OCI-LY3 (cell line): Measurements from ENCODE around the gene PLEK2.

Experiments
- H2AFZ ChIP-seq: fragments of 200-600, 300-600 bp; shearing (Covaris generic); 2 replicates; pipeline ENCODE4 v1.6.0; 2014; ENCODE audit warnings: antibody characterized with exemption, low read depth, low read length
- H3K27ac ChIP-seq: fragments of 200-600, 300-600 bp; sonication (generic); 2 replicates; pipeline ENCODE4 v1.5.1; 2014; ENCODE audit warnings: mild to moderate bottlenecking, low read length, moderate library complexity, mixed read lengths
- H3K27me3 ChIP-seq: fragments of 200-600, 300-600 bp; sonication (generic); 2 replicates; pipeline ENCODE4 v1.6.1; 2014; ENCODE audit warnings: low read depth, low read length, mixed read lengths
- H3K36me3 ChIP-seq: fragments of 200-600, 300-600 bp; sonication (generic); replicated peaks from 2 replicates; pipeline ENCODE3; 2014; ENCODE audit warnings: low read depth, low read length, mixed read lengths
- H3K4me1 ChIP-seq: fragments of 300-600, 200-600 bp; sonication (generic); 2 replicates; pipeline ENCODE4 v1.6.1; 2014; ENCODE audit warnings: low read length, mixed read lengths
- H3K4me2 ChIP-seq: fragments of 200-600, 300-600 bp; sonication (generic); 2 replicates; pipeline ENCODE4 v1.6.1; 2014; ENCODE audit warnings: low read length, mixed read lengths
- H3K4me3 ChIP-seq: fragments of 300-600, 200-600 bp; sonication (generic); 2 replicates; pipeline ENCODE4 v1.5.1; 2014; ENCODE audit warnings: antibody characterized with exemption, mild to moderate bottlenecking, low read length, moderate library complexity
- H3K79me2 ChIP-seq: fragments of 300-600, 200-600 bp; shearing (Covaris generic); 2 replicates; pipeline ENCODE4 v1.6.1; 2014; ENCODE audit warnings: mild to moderate bottlenecking, low read length, mixed read lengths
- H3K9ac ChIP-seq: fragments of 300-600, 200-600 bp; shearing (Covaris generic); 2 replicates; pipeline ENCODE4 v1.6.0; 2014; ENCODE audit warnings: mild to moderate bottlenecking, low read length, moderate library complexity
- H3K9me3 ChIP-seq: fragments of 200-600, 300-600 bp; shearing (Covaris generic); 2 replicates; pipeline ENCODE4 v1.6.1; 2014; ENCODE audit warnings: low read length, mixed read lengths; ENCODE audit not compliant: insufficient read depth
- H4K20me1 ChIP-seq: fragments of 200-600, 300-600 bp; sonication (generic); 2 replicates; pipeline ENCODE4 v1.6.1; 2016; ENCODE audit warnings: low read length, mixed read lengths; ENCODE audit not compliant: insufficient read depth
- EZH2phosphoT487 ChIP-seq: fragments of 200-600 bp; shearing (Covaris generic); IDR thresholded peaks from 2 replicates; pipeline ENCODE4 v1.6.1; 2018; ENCODE audit warnings: antibody characterized with exemption, mixed run types, low read depth
- TF ChIP-seq, protein P1 (sequence below): fragments of 200-600, 300-600 bp; sonication (generic); IDR thresholded peaks from 2 replicates; pipeline ENCODE4 v1.5.1; 2014; ENCODE audit warnings: antibody characterized with exemption, low read length, low read depth

Gene PLEK2

DNA sequence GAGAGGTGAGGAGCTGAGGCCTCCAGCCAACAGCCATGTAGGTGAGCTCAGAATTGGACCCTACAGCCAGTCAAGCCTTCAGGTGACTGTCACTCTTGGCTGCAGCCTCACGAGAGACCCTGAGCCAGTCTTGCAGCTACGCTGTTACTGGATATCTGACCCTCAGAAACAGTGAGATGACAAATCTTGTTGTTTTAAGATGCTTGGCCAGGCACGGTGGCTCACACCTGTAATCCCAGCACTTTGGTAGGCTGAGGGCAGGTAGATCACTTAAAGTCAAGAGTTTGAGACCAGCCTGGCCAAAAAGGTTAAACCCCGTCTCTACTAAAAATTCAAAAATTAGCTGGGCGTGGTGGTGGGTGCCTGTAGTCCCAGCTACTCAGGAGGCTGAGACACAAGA lies 6.2 kb downstream of the PLEK2 start:
- TF ChIP-seq EZH2phosphoT487, result no peak

DNA sequence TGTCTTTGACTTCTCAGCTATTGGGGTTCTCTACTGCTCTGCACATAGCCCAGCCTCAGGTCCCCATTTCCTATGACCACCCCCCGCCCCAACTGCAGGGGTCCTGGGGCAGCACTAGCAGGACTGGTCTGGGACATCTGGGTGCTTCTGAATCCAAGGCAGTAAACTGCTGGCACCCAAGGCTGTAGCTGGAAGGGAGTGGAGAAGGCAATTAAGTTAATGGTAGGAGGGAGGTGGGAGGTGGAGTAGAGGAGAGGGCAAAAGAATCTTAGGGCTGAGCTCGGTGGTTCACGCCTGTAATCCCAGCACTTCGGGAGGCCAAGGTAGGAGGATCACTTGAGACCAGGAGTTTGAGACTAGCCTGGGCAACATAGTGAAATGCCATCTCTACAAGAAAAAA lies 11.5 kb downstream of the PLEK2 start:
- Histone ChIP-seq H3K4me1 (no peaks in the 10 kb centered on the region), H3K79me2 (no peaks in the 10 kb centered on the region), H3K4me3 (no peak overlapping the region), H3K9ac (no peak overlapping the region), H3K27ac (no peak overlapping the region), H3K9me3 (no peaks in the 10 kb centered on the region), H4K20me1 (no peaks in the 10 kb centered on the region), H3K4me2 (no peak overlapping the region), H2AFZ (no peak overlapping the region), H3K36me3 (no peaks in the 10 kb centered on the region), H3K27me3 (peaks cover 16% of the 10 kb centered on the region)
- TF ChIP-seq, protein P1, sequence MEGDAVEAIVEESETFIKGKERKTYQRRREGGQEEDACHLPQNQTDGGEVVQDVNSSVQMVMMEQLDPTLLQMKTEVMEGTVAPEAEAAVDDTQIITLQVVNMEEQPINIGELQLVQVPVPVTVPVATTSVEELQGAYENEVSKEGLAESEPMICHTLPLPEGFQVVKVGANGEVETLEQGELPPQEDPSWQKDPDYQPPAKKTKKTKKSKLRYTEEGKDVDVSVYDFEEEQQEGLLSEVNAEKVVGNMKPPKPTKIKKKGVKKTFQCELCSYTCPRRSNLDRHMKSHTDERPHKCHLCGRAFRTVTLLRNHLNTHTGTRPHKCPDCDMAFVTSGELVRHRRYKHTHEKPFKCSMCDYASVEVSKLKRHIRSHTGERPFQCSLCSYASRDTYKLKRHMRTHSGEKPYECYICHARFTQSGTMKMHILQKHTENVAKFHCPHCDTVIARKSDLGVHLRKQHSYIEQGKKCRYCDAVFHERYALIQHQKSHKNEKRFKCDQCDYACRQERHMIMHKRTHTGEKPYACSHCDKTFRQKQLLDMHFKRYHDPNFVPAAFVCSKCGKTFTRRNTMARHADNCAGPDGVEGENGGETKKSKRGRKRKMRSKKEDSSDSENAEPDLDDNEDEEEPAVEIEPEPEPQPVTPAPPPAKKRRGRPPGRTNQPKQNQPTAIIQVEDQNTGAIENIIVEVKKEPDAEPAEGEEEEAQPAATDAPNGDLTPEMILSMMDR, result no peak
- TF ChIP-seq EZH2phosphoT487, result no peak

More for the DNA sequence above, 6.2 kb downstream of the PLEK2 start:
- Histone ChIP-seq H4K20me1 (no peaks in the 10 kb centered on the region), H3K4me1 (no peaks in the 10 kb centered on the region), H3K4me3 (no peak overlapping the region), H3K36me3 (no peaks in the 10 kb centered on the region), H3K27me3 (0 out of 2 replicates have a peak, but pooled peaks cover 4% of the 10 kb centered on the region), H3K79me2 (no peaks in the 10 kb centered on the region), H3K27ac (no peak overlapping the region), H2AFZ (no peak overlapping the region), H3K9me3 (no peaks in the 10 kb centered on the region), H3K9ac (no peak overlapping the region), H3K4me2 (no peak overlapping the region)

DNA sequence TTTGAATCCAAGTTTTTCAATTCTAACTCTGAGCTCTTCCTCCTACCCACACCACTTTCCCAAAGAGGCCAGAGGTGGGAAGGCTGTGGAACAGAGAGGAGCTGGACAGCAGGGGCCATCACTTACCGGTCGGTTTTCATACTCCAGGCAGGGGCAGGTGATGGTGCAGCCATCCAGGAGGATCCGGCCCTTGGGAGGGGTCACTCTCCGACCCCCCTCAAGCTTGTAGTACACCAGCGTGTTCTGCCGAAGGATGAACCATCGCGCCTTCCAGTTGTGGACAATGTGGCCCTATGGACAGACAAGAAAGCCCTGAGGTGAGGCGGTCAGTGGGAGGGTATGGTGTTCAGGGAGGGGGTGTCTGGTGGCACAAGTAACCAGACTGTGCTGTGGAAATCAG lies 14.4 kb downstream of the PLEK2 start:
- no peaks in the 10 kb centered on the region for H3K79me2 ChIP-seq
- H3K36me3 ChIP-seq, result no peaks in the 10 kb centered on the region
- H3K4me2 ChIP-seq, result no peak overlapping the region
- H2AFZ ChIP-seq, result no peak overlapping the region
- H3K4me1 ChIP-seq, result no peaks in the 10 kb centered on the region
- no peak for TF ChIP-seq EZH2phosphoT487
- H3K27me3 ChIP-seq, result peaks cover 12% of the 10 kb centered on the region
- H3K27ac ChIP-seq, result no peak overlapping the region
- no peak overlapping the region for H3K4me3 ChIP-seq
- H3K9ac ChIP-seq, result no peak overlapping the region
- no peaks in the 10 kb centered on the region for H4K20me1 ChIP-seq
- H3K9me3 ChIP-seq, result no peaks in the 10 kb centered on the region

DNA sequence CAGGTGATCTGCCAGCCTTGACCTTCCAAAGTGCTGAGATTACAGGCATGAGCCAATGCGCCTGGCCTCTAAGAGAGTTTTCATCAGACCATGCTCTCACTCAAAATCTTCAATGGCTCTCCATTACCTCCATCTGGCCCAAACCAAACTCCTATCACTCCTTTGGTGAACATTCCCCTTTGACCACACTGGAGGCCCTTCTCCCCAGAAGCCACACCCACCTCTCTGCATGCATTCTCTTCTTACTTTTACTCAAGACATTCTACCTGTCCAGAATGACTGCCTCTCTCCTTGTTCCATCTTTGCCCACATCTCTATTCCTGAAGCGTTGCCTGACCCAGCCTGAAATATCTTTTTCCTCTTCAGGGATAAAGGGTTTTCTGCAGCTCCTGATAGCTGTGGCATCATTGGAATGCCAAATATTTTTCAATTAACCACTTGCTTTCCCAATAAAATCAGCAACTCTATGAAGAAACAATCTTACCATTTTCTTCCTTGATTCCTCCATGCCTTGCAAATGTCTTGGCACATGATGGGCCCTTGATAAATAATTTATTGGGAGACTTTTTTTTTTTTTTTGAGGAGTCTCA lies 15.5 kb downstream of the PLEK2 start:
- H2AFZ ChIP-seq, result no peak overlapping the region
- H3K4me3 ChIP-seq, result no peak overlapping the region
- H3K9ac ChIP-seq, result no peak overlapping the region
- no peaks in the 10 kb centered on the region for H3K4me1 ChIP-seq
- H3K36me3 ChIP-seq, result no peaks in the 10 kb centered on the region
- H3K27ac ChIP-seq, result no peak overlapping the region
- H3K9me3 ChIP-seq, result no peaks in the 10 kb centered on the region
- H3K79me2 ChIP-seq, result no peaks in the 10 kb centered on the region
- no peaks in the 10 kb centered on the region for H4K20me1 ChIP-seq
- peaks cover 12% of the 10 kb centered on the region for H3K27me3 ChIP-seq
- TF ChIP-seq, protein P1, result no peak
- no peak for TF ChIP-seq EZH2phosphoT487
- no peak overlapping the region for H3K4me2 ChIP-seq

DNA sequence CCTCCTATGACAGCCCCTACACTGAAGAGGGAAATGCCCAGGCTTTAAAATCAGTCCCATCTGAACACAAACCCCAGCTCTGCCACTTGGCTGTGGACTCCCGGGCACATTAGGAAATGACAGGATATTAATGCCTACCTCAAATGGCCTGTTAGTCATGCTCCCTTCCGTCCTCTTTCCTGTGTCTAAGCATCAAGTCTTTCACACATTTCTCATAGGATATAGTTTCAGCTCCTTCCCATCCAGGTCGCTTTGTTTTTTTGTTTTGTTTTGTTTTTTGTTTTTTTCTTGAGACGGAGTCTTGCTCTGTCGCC lies 16.1 kb downstream of the PLEK2 start:
- Histone ChIP-seq H3K27ac (no peak overlapping the region), H3K36me3 (no peaks in the 10 kb centered on the region), H3K4me3 (no peak overlapping the region), H2AFZ (no peak overlapping the region), H4K20me1 (no peaks in the 10 kb centered on the region), H3K9ac (no peak overlapping the region), H3K9me3 (no peaks in the 10 kb centered on the region), H3K27me3 (peaks cover 12% of the 10 kb centered on the region), H3K79me2 (no peaks in the 10 kb centered on the region), H3K4me1 (no peaks in the 10 kb centered on the region), H3K4me2 (no peak overlapping the region)
- TF ChIP-seq, protein P1, result no peak
- TF ChIP-seq EZH2phosphoT487, result no peak
